Activated naive CD4-positive, alpha-beta T cell treated with anti-CD3 and anti-CD28 coated beads for 36 hours (primary cell): ENCODE results near the gene ADGRL2. TPM values are rescaled to one million over a fixed set of nuclear protein-coding genes. Genes with fewer than 3 reads are reported as not detected.

ENCODE experiments used
- CTCF ChIA-PET: fragments of 350-600 bp; sonication (Branson Sonifier 250); formaldehyde crosslinking; loops from one replicate; lab custom pipeline; 2021; ENCODE audit warnings: antibody characterized with exemption; lab: Charles Lee
- DNase-seq: peaks from one replicate; pipeline ENCODE4 v3.0.0-alpha.2; 2020
- H3K27ac Mint-ChIP-seq: one replicate; pipeline ENCODE4 v1.8.0; 2021; ENCODE audit warnings: mild to moderate bottlenecking, mixed read lengths
- H3K27me3 Mint-ChIP-seq: one replicate; pipeline ENCODE4 v1.8.0; 2021; ENCODE audit warnings: low read depth, mixed read lengths
- H3K36me3 Mint-ChIP-seq: one replicate; pipeline ENCODE4 v1.8.0; 2021; ENCODE audit warnings: low read depth, mixed read lengths
- H3K4me1 Mint-ChIP-seq: one replicate; pipeline ENCODE4 v1.8.0; 2021; ENCODE audit warnings: low read depth, mixed read lengths
- H3K4me3 Mint-ChIP-seq: one replicate; pipeline ENCODE4 v1.8.0; 2021; ENCODE audit warnings: mild to moderate bottlenecking, moderate library complexity, mixed read lengths
- H3K9me3 Mint-ChIP-seq: one replicate; pipeline ENCODE4 v1.8.0; 2021; ENCODE audit warnings: mixed read lengths
- intact Hi-C: fragments of 100-400 bp; cut with micrococcal nuclease; formaldehyde crosslinking; loops from one replicate; pipeline ENCODE4 v1.15.1; 2023
- total RNA-seq, 2 experiments: library from RNA; stranded (reverse); gene quantifications; one replicate each; pipeline ENCODE4 v1.2.3, GENCODE V29; 2021

Gene ADGRL2
- total RNA-seq, 2 experiments from 2014 or later: not detected

DNA sequence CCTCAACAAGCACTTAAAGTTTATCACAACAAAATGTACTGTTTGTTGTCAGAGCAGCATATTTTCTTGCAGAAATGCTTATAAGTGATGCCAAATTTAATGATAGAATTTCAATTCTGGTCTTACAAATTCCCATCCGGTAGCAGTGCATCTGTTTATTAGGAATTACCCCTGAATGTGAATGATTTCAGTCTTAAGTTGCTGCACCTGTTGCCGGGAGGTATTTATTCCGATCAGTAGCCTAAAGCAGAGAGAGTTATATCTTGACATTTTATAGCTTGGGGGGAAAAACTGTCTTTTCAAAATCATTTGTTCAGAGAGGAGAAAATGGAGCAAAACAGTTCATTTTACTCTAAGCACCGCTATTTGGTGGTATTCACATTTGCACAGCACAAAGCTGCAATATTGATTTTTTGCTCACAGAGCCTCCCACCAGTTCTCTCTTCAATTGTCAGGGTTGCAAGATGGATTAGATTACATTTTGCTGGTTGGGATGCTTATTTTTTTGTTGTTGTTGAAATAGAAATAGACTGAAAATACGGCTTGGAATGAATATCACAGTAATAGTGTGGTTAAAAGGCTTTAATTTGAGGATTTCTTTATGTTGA, 98.6 kb downstream of the ADGRL2 start:
- Mint-ChIP-seq H3K27ac (no peak overlapping the region), H3K4me1 (no peaks in the 10 kb centered on the region), H3K36me3 (no peaks in the 10 kb centered on the region), H3K9me3 (no peaks in the 10 kb centered on the region), H3K27me3 (peaks cover 4% of the 10 kb centered on the region), H3K4me3 (no peak overlapping the region)
- CTCF ChIA-PET: no interaction called here
- no peak for DNase-seq
- intact Hi-C loops: no loop called here

- H3K4me3 Mint-ChIP-seq: no peak overlapping the region
- CTCF ChIA-PET: no interaction called here
- intact Hi-C loops: no loop called here
- H3K9me3 Mint-ChIP-seq: peaks cover 1% of the 10 kb centered on the region
- no peaks in the 10 kb centered on the region for H3K36me3 Mint-ChIP-seq
- H3K27ac Mint-ChIP-seq: no peak overlapping the region
- H3K4me1 Mint-ChIP-seq: no peaks in the 10 kb centered on the region
- DNase-seq: no peak
- H3K27me3 Mint-ChIP-seq: no peaks in the 10 kb centered on the region
These were observed 106.8 kb downstream of the ADGRL2 start for GRCh38 chr1:81907575-81907974.

DNA sequence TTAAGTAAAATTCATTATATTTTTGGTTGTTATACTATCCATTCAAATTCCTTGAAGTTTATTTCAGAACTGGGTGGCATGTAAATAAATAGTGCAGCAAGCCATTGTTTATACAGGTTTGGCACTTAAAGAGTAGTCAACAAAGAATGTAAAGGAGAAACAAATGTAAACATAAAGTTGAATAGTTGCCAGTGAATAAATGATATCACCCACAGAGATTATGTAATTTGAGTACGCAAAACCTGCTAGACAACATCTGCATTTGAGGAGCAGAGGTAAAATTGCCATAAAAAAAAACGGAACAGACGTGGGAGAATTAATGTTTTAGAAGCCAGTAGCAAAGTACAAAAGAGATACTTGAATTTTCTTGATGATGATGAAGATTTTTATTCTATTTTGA, 111.6 kb downstream of the ADGRL2 start:
- no peaks in the 10 kb centered on the region for H3K4me1 Mint-ChIP-seq
- no peak overlapping the region for H3K27ac Mint-ChIP-seq
- intact Hi-C loops: no loop called here
- no peaks in the 10 kb centered on the region for H3K27me3 Mint-ChIP-seq
- no peak for DNase-seq
- peaks cover 1% of the 10 kb centered on the region for H3K9me3 Mint-ChIP-seq
- H3K4me3 Mint-ChIP-seq: no peak overlapping the region
- no peaks in the 10 kb centered on the region for H3K36me3 Mint-ChIP-seq
- CTCF ChIA-PET: no interaction called here

DNA sequence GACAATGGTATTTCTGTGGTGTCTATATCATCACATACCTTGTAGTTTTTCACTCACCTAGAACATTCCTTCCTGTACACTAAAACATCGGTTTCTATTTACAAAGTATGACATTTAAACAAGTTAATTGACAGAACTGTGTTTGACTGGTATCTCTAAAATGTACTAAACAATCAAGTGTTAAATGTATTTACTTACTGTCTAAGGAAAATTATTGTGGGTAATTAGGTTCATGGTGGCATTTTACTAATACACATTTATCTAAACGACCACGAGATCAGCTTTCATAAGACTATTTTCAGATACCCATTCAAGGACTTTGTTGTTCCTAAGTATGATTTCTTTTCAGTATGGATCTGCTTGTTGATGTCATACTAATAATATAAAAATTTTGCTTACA, 115.2 kb downstream of the ADGRL2 start:
- Mint-ChIP-seq H3K4me1 (no peaks in the 10 kb centered on the region), H3K4me3 (no peak overlapping the region), H3K27me3 (no peaks in the 10 kb centered on the region), H3K27ac (no peak overlapping the region), H3K36me3 (no peaks in the 10 kb centered on the region), H3K9me3 (peaks cover 2% of the 10 kb centered on the region)
- CTCF ChIA-PET: no interaction called here
- intact Hi-C loops: no loop called here
- DNase-seq: no peak

DNA sequence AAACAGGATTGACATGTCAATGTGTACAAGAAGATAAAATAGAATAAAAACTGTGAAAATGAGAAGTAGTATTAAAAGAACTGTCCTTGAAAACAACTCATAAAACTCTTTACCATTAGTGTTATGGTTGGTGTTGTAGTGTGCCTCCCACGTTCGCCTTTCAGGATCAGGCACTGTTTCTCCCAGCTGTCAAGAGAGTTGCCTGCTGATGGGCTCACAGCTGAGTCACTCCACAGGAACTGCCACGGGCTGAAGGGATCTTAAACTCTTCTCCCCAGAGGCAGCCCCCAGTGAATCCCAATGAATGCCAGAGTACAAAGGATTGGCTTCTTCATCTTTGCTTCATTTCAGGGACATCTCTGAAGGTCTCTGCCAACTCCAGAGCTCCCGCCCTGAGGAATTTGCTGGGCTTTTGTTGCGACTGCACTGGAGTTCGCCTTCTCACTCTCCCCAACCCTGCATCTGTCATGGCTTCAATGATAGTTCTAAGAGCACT, 119.6 kb downstream of the ADGRL2 start:
- Mint-ChIP-seq H3K27ac (no peak overlapping the region), H3K4me1 (no peaks in the 10 kb centered on the region), H3K36me3 (no peaks in the 10 kb centered on the region), H3K9me3 (peaks cover 1% of the 10 kb centered on the region), H3K27me3 (no peaks in the 10 kb centered on the region), H3K4me3 (no peak overlapping the region)
- CTCF ChIA-PET: no interaction called here
- no peak for DNase-seq
- intact Hi-C loops: no loop called here

DNA sequence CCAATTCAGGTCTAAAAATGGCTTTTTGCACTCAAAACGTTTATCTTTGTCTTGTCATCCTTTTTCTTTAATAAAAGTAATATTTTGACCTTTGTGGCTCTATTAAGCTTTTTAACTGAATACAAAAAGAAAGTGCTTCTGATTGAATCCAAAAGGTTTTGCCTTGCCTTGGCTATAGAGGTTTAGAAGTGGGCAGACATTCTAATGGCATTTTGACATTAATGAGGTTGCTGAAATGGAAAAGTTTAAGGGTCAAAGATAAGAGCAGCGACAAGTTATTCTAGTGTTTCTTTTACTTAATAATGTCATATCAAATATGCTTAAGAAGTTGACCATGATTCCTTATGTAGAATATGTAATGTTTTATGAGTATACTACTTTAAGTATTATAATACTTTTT, 120.2 kb downstream of the ADGRL2 start:
- Mint-ChIP-seq H3K27me3 (no peaks in the 10 kb centered on the region), H3K4me3 (no peak overlapping the region), H3K36me3 (no peaks in the 10 kb centered on the region), H3K27ac (no peak overlapping the region), H3K4me1 (no peaks in the 10 kb centered on the region), H3K9me3 (peaks cover 1% of the 10 kb centered on the region)
- DNase-seq: no peak
- intact Hi-C loops: no loop called here
- CTCF ChIA-PET: no interaction called here

- H3K9me3 Mint-ChIP-seq: peaks cover 1% of the 10 kb centered on the region
- intact Hi-C loops: no loop called here
- no peaks in the 10 kb centered on the region for H3K36me3 Mint-ChIP-seq
- DNase-seq: no peak
- CTCF ChIA-PET: no interaction called here
- H3K27me3 Mint-ChIP-seq: no peaks in the 10 kb centered on the region
- no peak overlapping the region for H3K4me3 Mint-ChIP-seq
- H3K4me1 Mint-ChIP-seq: no peaks in the 10 kb centered on the region
- no peak overlapping the region for H3K27ac Mint-ChIP-seq
These were observed 120.6 kb downstream of the ADGRL2 start for GRCh38 chr1:81921344-81921743.

- DNase-seq: no peak
- CTCF ChIA-PET: no interaction called here
These were observed 121.2 kb downstream of the ADGRL2 start for GRCh38 chr1:81921851-81922462.

DNA sequence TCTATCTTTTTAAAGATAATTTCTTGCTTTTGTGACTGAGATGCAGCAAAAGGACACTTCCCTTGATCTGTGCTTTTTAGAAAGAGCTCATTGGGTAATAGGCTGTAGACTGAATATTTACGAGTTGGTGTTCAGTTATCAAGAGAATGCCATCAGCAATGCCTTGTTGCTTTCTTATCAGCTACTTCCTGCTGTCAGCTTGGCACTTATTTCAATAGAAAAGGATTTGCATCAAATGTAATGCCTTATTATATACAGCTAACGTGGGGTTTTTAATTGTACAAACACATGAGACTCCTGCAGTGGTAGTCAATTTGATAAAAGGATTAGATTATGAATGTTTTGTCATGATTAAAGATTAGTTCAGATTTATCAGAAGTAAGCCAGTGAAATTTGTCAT, 122.2 kb downstream of the ADGRL2 start:
- intact Hi-C loops: no loop called here
- Mint-ChIP-seq H3K27ac (no peak overlapping the region), H3K27me3 (no peaks in the 10 kb centered on the region), H3K9me3 (no peaks in the 10 kb centered on the region), H3K36me3 (no peaks in the 10 kb centered on the region), H3K4me1 (no peaks in the 10 kb centered on the region), H3K4me3 (no peak overlapping the region)
- CTCF ChIA-PET: interaction anchor here (0.6 kb wide), 1 partner anchor 916 kb away, joined by 3 read pairs; no protein-coding TSS in a partner anchor
- DNase-seq: no peak

More at GRCh38 chr1:81921851-81922462, 121.2 kb downstream of the ADGRL2 start:
- no peak overlapping the region for H3K4me3 Mint-ChIP-seq
- no peaks in the 10 kb centered on the region for H3K36me3 Mint-ChIP-seq
- H3K27ac Mint-ChIP-seq: no peak overlapping the region
- H3K27me3 Mint-ChIP-seq: no peaks in the 10 kb centered on the region
- no peaks in the 10 kb centered on the region for H3K4me1 Mint-ChIP-seq
- peaks cover 1% of the 10 kb centered on the region for H3K9me3 Mint-ChIP-seq
- intact Hi-C loops: no loop called here

- H3K27ac Mint-ChIP-seq: no peak overlapping the region
- CTCF ChIA-PET: no interaction called here
- no peaks in the 10 kb centered on the region for H3K36me3 Mint-ChIP-seq
- intact Hi-C loops: no loop called here
- no peaks in the 10 kb centered on the region for H3K27me3 Mint-ChIP-seq
- H3K4me3 Mint-ChIP-seq: no peak overlapping the region
- no peaks in the 10 kb centered on the region for H3K9me3 Mint-ChIP-seq
- DNase-seq: no peak
- H3K4me1 Mint-ChIP-seq: no peaks in the 10 kb centered on the region
These were observed 128.4 kb downstream of the ADGRL2 start for GRCh38 chr1:81929106-81929505.

GRCh38 chr1:81936853-81937252, 136.1 kb downstream of the ADGRL2 start:
- Mint-ChIP-seq H3K27ac (no peak overlapping the region), H3K4me3 (no peak overlapping the region), H3K9me3 (no peaks in the 10 kb centered on the region), H3K27me3 (no peaks in the 10 kb centered on the region), H3K4me1 (no peaks in the 10 kb centered on the region), H3K36me3 (no peaks in the 10 kb centered on the region)
- no peak for DNase-seq
- intact Hi-C loops: no loop called here
- CTCF ChIA-PET: no interaction called here

DNA sequence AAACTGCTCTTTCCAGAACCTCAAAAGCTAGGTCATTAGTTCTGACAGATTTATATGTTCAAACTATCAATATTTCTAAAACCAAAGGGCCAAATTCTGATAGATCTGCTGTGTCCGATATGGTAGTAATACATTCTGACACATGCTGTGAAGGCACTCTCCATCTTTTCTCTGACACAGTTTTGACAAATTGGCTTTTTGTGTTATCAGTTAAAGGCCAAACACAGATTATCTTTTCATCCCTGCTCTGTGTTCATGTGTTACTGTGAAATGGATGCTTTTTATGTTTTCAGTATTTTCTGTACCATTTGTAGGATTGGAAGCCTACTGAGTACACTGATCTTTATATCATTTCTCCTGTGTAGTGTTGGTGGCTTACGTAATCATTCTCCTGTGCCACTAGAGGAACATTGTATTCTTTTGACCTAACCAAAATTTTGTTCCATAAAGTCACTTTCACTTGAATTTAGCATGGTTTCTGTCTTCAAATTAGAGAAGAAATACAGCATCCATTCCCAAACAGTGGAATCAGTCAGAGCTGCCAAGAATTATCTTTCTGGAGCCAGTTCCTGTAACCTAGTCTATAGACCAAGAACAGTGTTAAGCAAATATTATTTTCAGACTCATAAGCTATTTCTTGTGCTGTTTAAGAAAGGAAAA, 137.2 kb downstream of the ADGRL2 start:
- CTCF ChIA-PET: no interaction called here
- DNase-seq: no peak
- intact Hi-C loops: no loop called here
- Mint-ChIP-seq H3K36me3 (no peaks in the 10 kb centered on the region), H3K9me3 (no peaks in the 10 kb centered on the region), H3K27ac (no peak overlapping the region), H3K4me3 (no peak overlapping the region), H3K4me1 (no peaks in the 10 kb centered on the region), H3K27me3 (no peaks in the 10 kb centered on the region)

GRCh38 chr1:81948495-81948894, 147.8 kb downstream of the ADGRL2 start:
- CTCF ChIA-PET: no interaction called here
- no peaks in the 10 kb centered on the region for H3K36me3 Mint-ChIP-seq
- intact Hi-C loops: no loop called here

More at GRCh38 chr1:81948495-81948894, 147.8 kb downstream of the ADGRL2 start:
- Mint-ChIP-seq H3K27ac (no peak overlapping the region), H3K4me1 (no peaks in the 10 kb centered on the region), H3K4me3 (no peak overlapping the region), H3K27me3 (no peaks in the 10 kb centered on the region), H3K9me3 (no peaks in the 10 kb centered on the region)
- no peak for DNase-seq
